Transverse colon (tissue), 4 donors: ENCODE results near the gene ARHGAP22. TPM values are rescaled to one million over a fixed set of nuclear protein-coding genes. Genes with fewer than 3 reads are reported as not detected.

Experiments
- DNase-seq: peaks from one replicate; pipeline ENCODE4 v3.0.0-alpha.2; 2019
- H3K27ac ChIP-seq, 4 donors: fragments of 200-600 bp; sonication (generic); 2 replicates each; pipeline ENCODE4 v1.5.1; 2016 to 2018; ENCODE audit warnings: inconsistent platforms in 4 of 4
- H3K27me3 ChIP-seq: fragments of 200-600 bp; sonication (generic); 2 replicates; pipeline ENCODE4 v1.5.1; 2017; ENCODE audit warnings: inconsistent platforms
- H3K36me3 ChIP-seq, 4 donors: fragments of 200-600 bp; sonication (generic); 2 replicates each; pipeline ENCODE4 v1.5.1; 2017 to 2019; ENCODE audit warnings: inconsistent platforms in 4 of 4
- H3K4me1 ChIP-seq, 4 donors: fragments of 200-600 bp; sonication (generic); 2 replicates each; pipeline ENCODE4 v1.5.1; 2017 to 2020; ENCODE audit warnings: inconsistent platforms in 4 of 4
- H3K4me3 ChIP-seq, 4 donors: fragments of 200-600 bp; sonication (generic); 1 replicate in 1 of 4; 2 replicates in 3 of 4; pipeline versions ENCODE4 v1.5.1 to v1.6.1; 2017 to 2019; ENCODE audit warnings: inconsistent platforms in 4 of 4
- H3K9me3 ChIP-seq, 2 donors: fragments of 200-600 bp; sonication (generic); 2 replicates each; pipeline ENCODE4 v1.5.1; 2017 to 2019; ENCODE audit warnings: inconsistent platforms in 2 of 2
- CTCF ChIP-seq, 5 experiments: fragments of 200-600 bp in 3 of 5; fragments of 450-650 bp in 2 of 5; sonication (generic) in 3 of 5; IDR thresholded peaks; 1 replicate in 2 of 5; 2 replicates in 3 of 5; pipeline ENCODE4 v1.5.1; 2016 to 2017; ENCODE audit warnings: antibody characterized with exemption in 5 of 5, inconsistent platforms in 3 of 5, mild to moderate bottlenecking in 2 of 5, moderate library complexity in 1 of 5
- EP300 ChIP-seq: sonication (generic); formaldehyde crosslinking; IDR thresholded peaks from one replicate; pipeline ENCODE4 v1.6.1; 2017; ENCODE audit warnings: antibody characterized with exemption, low read depth
- POLR2A ChIP-seq: fragments of 450-650 bp; IDR thresholded peaks from one replicate; pipeline ENCODE4 v1.6.1; 2016; ENCODE audit warnings: antibody characterized with exemption, mild to moderate bottlenecking, moderate library complexity
- POLR2AphosphoS5 ChIP-seq, 3 donors: sonication (generic); formaldehyde crosslinking; IDR thresholded peaks; one replicate each; pipeline ENCODE4 v1.6.1; 2016; ENCODE audit warnings: antibody characterized with exemption in 3 of 3
- WGBS, 2 donors: methylation state at CpG; one replicate each; pipeline ENCODE4 v1.1.5; 2018; ENCODE audit warnings: low coverage in 1 of 2; 5-methylcytosine and 5-hydroxymethylcytosine counted together
- in situ Hi-C, 4 donors: fragments of 200-750 bp; cut with MboI; loops; one replicate each; pipeline versions ENCODE4 v1.15.0 to v1.15.1; 2017; ENCODE audit warnings: low sequenced_read_pairs in 3 of 4, low pct_ligation_motif_present in 1 of 4, low pct_unique_long_range_greater_than_20kb in 1 of 4
- intact Hi-C: fragments of 100-400 bp; cut with DNase I; formaldehyde crosslinking; loops from one replicate; pipeline ENCODE4 v1.15.1; 2023; ENCODE audit warnings: low total_unique reads
- total RNA-seq, 4 donors: library from RNA; depleted of rRNA; stranded (reverse); fragments of >200 nt; gene quantifications; one replicate each; pipeline ENCODE4 v1.1.0, GENCODE V29; 2016

ARHGAP22 gene
- total RNA-seq, 4 donors from 2014 or later, result 1.4 to 3.4 (median 1.7) TPM; not detected in 1

- Histone ChIP-seq H3K36me3 (no peaks in the 10 kb centered on the region), H3K27ac (no peak overlapping the region), H3K4me3 (no peak overlapping the region), H3K9me3 (no peaks in the 10 kb centered on the region), H3K4me1 (peaks cover 0 to 13% (median 3%) of the 10 kb centered on the region in 4 donors), H3K27me3 (no peaks in the 10 kb centered on the region)
- intact Hi-C loops, result no loop called here
- TF ChIP-seq EP300, result no peak
- no peak for TF ChIP-seq POLR2A
- no peak for TF ChIP-seq CTCF (IDR thresholded peaks at IDR 0.05)
- in situ Hi-C loops, result no loop called here
- WGBS, 2 donors, result 79 to 80% methylated on average over 4 to 6 of the region's 6 CpGs
- DNase-seq, result no peak
These were observed 30.0 kb downstream of the ARHGAP22 start for GRCh38 chr10:48574817-48575380.

GRCh38 chr10:48574322-48574796, 30.5 kb downstream of the ARHGAP22 start:
- no peak for TF ChIP-seq EP300
- TF ChIP-seq CTCF (IDR thresholded peaks at IDR 0.05), result no peak
- TF ChIP-seq POLR2A, result no peak
- TF ChIP-seq POLR2AphosphoS5 (IDR thresholded peaks at IDR 0.05), result no peak
- Histone ChIP-seq H3K36me3 (no peaks in the 10 kb centered on the region), H3K27ac (no peak overlapping the region), H3K27me3 (no peaks in the 10 kb centered on the region), H3K4me1 (peaks cover 0 to 7% (median under 1%) of the 10 kb centered on the region in 4 donors), H3K9me3 (no peaks in the 10 kb centered on the region), H3K4me3 (no peak overlapping the region)
- in situ Hi-C loops, result no loop called here
- no peak for DNase-seq
- WGBS, 2 donors, result 75% methylated on average over 5 of the region's 5 CpGs; no CpG with 5 or more reads in 1 of the 2 donors
- intact Hi-C loops, result no loop called here

GRCh38 chr10:48573045-48573444, 31.8 kb downstream of the ARHGAP22 start:
- Histone ChIP-seq H3K4me1 (peaks cover 0 to under 1% (median 0%) of the 10 kb centered on the region in 4 donors), H3K9me3 (no peaks in the 10 kb centered on the region), H3K27ac (no peak overlapping the region), H3K27me3 (no peaks in the 10 kb centered on the region), H3K36me3 (no peaks in the 10 kb centered on the region), H3K4me3 (no peak overlapping the region)
- DNase-seq, result no peak
- in situ Hi-C loops, result no loop called here
- intact Hi-C loops, result no loop called here
- TF ChIP-seq CTCF (IDR thresholded peaks at IDR 0.05) (no peak), POLR2AphosphoS5 (IDR thresholded peaks at IDR 0.05) (no peak), POLR2A (no peak), EP300 (no peak)
- 81 to 91% methylated on average over 4 to 5 of the region's 5 CpGs for WGBS, 2 donors

- WGBS, 2 donors, result 91 to 100% methylated on average over 2 of the region's 2 CpGs
- in situ Hi-C loops (no loop called here), intact Hi-C loops (no loop called here)
- DNase-seq, result no peak
- Histone ChIP-seq H3K4me3 (no peak overlapping the region), H3K4me1 (no peaks in the 10 kb centered on the region), H3K9me3 (no peaks in the 10 kb centered on the region), H3K27ac (no peak overlapping the region), H3K27me3 (no peaks in the 10 kb centered on the region), H3K36me3 (no peaks in the 10 kb centered on the region)
- no peak for TF ChIP-seq POLR2A
- no peak for TF ChIP-seq POLR2AphosphoS5 (IDR thresholded peaks at IDR 0.05)
- no peak for TF ChIP-seq EP300
- no peak for TF ChIP-seq CTCF (IDR thresholded peaks at IDR 0.05)
These were observed 32.5 kb downstream of the ARHGAP22 start for GRCh38 chr10:48572414-48572813.
